Activated CD8-positive, alpha-beta memory T cell treated with anti-CD3 and anti-CD28 coated beads, Interleukin-2, amount 50 U/mL, for 48 hours (primary cell): ENCODE measurements around the gene SEZ6L.

ENCODE experiments used
- DNase-seq: peaks from one replicate; pipeline ENCODE4 v3.0.0-alpha.2; 2020

SEZ6L gene

DNA sequence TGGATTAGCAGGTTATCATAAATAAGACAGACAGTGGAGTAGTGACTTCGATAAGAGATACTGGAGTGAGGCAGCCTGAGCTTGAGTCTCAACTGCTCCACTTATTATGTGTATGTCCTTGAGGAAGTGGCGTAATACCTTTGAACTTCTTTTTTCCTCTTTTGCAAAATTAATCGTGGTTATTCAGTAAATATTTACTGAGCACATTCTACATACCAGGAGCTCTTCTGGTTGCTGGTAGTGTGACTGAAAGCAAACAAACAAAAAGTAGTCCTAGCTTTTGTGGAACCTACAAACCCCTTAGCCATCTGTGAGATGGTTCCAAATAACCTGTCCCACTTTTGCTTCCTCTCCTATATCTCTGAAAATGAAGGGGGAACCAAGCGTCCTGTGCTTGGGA, 134.2 kb downstream of the SEZ6L start:
- no peak for DNase-seq

DNA sequence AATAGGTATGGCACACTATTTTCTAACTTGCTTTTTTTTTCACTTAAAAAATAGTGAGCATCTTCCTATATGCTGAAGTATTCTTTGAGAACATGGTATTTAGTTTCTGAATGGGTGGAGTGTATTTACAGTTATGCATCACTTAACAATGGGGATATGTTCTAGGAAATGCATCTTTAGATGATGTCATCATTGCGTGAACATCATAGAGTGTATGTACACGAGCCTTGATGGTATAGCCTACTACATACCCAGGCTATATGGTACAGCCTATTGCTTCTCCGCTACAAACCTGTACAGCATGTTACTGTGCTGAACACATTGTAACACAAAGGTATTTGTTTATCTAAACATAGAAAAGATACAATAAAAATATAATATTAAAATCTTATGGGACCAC, 135.5 kb downstream of the SEZ6L start:
- DNase-seq: no peak

DNA sequence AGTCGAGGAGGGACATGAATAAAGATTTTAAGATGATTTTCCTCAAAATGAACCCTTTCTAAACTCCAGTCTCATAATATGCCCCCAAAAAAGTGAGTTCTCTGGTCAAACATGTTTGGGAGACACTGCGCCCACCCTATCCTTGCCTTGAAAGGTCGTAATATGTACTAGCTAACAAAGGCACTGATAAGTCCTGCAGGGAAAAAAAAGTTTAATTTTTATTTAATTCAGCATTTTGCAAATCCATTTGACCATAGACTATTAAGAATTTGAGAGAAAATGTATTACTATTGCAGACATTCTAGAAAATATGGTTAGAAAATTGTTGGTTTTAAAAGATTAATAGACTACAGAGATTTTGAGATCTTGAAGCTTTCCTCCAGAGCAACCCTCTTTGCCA, 139.2 kb downstream of the SEZ6L start:
- DNase-seq: no peak

DNA sequence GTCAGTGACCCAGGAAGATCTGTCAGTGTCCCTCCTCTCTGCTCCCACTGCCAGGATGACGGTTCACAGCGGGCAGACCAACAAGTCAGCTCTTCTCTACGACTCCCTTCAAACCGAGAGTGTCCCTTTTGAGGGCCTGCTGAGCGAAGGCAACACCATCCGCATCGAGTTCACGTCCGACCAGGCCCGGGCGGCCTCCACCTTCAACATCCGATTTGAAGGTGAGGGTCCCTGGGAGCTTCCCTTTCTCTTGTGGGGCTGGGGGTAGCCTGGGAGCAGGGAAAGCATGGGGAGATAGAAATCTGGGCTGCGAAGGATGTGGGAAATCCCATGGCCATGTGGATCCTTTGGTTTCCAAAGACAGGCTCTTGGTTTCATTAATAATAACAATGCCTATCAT, 141.4 kb downstream of the SEZ6L start:
- DNase-seq: no peak

DNA sequence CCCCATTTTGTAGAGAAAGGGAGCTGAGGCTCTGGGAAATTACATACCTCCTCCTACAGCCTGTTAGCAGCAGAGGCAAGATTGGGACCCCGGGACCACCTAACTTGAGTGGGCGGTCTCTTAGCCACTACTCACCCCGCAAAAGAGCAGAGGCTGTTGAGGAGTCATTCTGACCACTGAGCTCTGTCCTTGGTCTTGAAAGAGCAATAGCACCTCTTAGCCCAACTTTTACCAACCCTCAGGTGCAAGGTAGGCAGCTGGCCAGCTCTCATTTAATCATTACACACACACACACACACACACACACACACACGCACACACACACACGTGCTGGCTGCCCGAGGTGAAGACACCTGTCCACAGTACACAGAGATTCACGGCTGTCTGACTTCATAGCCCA, 144.0 kb downstream of the SEZ6L start:
- no peak for DNase-seq

DNA sequence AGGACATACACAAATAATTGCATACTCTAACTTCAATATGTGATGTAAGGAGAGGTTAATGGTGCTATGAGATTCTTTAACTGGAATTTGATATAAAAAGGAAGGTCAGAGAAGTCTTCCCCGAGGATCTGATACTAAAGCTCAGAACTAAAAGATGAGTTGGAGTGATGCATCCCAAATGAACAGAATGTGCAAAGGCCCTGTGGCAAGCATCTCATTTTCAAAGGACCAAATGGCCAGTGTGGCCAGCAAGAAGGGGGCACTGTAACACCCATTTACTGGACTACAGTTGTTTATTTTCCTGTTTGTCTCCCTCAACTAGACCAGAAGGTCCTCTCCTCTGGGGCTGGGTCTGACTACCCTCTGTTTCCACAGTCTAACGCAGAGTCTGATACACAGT, 144.9 kb downstream of the SEZ6L start:
- no peak for DNase-seq

DNA sequence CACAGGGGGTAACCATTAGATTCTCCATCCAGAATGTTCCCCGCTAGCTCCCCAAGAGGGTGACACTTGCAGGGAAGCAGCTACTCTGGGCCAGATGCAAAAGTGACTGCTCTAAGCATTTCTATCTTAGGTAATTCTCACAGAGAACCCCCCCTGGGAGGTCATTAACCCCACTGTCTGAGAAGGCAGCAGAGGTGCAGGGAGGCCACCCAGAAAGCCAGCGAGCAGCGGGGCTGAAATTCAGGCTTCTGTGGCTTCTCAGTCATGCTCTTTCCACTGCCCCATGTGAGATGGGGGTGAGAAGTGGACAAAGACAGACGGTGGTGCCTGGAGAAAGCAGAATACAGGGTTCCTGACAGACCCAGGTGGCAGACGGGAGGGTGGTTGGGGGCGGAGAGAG, 145.4 kb downstream of the SEZ6L start:
- no peak for DNase-seq

DNA sequence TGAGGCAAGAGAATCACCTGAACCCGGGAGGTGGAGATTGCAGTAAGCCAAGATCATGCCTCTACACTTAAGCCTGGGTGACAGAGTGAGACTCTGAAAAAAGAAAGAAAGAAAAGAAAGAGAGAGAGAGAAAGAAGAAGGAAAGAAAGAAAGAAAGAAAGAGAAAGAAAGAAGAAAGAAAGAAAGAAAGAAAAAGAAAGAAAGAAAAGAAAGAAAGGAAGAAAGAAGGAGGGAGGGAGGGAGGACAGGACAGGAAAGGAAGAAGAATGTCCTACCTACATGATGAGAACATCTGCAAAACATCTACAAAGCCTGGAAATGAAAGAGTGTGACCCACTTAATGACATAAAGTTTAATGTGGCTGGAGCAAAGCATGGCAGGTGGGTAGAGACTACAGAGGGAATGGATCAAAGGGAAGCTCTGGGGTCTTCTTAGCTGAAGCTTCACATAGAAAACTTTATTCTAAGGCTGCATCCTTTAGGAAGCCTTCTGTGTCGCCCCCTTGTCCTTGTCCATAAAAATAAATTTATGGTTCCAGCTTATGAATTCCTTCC, 147.5 kb downstream of the SEZ6L start:
- no peak for DNase-seq

DNA sequence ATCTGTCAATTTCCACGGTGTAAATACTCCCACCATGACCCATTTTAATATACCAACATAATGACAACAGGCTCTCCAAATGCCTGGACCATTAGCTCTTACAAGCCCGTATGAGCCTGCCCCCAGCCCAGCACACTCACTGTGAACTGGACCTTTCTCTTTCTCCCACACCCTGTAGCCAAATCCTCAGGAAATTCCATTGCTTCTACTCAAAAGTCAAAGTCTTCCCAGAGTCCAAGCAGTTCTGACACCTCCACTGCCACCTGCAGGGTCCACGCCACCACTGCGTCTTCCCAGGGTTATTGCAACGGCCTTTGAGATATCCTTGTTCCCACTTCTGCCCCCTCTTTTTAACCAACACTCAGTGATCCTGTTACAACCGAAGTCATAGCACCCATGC, 149.7 kb downstream of the SEZ6L start:
- DNase-seq: no peak

DNA sequence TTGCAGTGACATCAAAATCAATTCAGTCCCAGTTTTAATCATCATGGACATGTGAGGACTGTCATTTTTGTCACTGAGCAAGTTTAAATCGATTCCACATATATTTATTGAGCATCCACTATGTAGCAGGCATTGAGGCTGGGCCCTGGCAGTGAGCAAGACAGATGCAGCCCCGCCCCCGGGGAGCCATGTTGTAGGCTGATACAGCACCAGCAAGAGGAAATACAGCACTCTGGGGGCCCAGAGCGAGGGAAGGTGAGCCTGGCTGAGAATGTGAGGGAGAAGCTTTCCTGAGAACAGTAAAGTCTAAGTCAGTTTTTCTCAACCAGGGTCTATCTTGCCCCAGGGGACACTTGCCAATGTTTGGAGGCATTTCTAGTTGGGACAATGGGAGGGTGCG, 151.2 kb downstream of the SEZ6L start:
- no peak for DNase-seq

DNA sequence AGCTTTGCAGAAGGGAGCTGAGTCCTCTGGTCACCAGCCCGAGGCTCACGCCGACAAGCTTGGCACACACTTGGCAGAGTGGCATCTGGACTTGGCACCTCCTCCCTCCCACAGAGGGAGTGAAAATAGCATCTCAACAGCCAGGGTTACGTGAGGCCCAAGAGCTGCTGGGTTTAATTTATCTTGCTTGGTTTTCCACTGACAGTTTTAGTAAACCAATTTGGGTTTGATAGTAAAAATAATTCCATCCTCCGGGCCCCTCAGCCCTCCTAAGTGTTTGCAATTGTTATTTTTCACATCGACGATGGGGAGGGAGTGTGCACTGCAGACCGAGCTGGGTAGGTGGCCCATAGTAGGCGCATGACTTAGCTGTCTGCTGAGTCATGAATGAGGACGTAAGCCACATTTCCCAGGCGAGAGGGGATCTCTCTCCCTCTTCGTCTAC, 152.2 kb downstream of the SEZ6L start:
- no peak for DNase-seq

DNA sequence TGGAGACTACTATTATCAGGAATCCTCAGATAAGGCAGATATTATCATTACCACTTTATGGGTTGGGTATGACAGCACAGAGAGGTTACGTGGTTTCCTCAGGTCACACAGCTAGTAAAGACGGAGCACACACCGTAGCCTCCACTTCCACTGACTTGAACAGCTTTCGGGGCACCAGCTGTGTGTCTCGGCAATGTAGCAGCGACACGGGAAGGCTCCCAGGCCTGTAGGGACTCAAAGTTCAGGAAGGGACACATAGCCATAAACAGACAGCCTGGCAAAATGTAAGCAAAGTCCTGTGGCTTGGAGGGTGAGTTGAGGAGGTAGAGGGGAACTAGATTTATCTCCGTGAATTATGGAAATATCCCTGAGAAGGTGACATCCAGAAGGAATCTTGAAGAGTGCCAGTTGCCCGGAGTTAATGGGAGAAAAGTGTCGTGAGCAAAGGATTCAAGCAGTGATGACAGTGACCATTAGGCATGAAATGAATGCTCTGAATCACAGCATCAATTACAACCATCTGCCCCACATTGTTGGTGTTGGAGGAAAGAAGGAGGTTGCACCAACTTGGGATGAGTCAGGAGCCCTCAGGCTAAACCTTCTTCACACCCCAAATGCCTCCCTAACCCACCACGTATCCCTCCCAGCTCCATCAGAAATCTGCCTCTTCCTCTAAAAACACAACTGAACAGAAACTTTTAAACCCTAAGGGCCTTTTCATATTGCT, 153.1 kb downstream of the SEZ6L start:
- DNase-seq: no peak

DNA sequence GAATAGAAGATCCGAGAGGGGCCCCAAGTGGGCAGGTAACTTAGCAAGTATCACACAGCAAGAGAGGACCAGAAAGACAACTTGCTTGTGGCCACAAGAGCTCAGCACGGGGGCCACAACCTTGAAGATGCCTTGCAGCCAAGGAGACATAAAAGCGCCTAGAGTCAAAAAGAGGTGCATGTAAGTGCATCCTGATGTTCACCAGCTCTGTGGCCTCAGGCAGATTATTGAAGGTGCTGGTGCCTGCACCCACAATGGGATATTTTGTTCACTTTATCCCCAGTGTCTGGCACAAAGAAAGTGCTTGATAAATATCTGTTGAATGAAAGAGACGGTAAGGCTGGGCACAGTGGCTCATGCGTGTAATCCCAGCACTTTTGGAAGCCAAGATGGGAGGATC, 153.8 kb downstream of the SEZ6L start:
- DNase-seq: no peak

DNA sequence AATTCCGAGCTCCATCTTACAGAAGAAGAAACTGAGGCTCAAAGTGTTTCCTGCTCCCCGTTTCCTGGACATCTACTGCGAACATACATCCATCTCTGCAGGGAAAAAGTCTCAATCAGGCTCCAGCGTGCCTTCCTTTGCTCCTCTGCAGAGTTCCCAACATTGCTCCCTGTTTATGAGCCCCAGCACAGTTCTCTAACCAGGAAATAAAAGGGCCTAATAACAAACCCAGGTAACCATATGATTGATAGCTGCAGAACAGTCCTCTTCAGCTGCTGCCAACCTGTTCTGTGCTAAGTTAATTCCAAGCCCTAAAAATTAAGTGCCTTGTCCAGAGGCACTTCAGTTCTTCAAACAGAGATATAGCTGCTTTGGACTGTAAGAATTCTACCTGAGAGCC, 154.9 kb downstream of the SEZ6L start:
- DNase-seq: no peak

DNA sequence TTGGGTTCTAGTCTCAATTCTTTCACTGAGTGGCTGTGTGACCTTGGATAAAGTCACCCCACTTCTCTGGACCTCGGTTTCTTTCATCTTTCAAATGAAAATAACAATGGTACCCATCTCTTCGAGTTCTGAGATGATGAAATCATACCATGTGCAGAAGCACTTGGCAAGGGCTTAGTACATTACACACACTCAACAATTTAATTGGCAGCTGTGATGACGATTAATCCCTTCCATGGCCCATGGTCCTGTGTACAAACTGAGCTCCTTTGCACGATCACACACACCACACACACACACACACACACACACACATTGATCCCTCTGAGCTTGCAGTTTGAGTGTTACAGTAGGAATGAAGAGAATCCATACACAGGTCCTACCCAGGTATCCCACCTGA, 156.4 kb downstream of the SEZ6L start:
- no peak for DNase-seq

DNA sequence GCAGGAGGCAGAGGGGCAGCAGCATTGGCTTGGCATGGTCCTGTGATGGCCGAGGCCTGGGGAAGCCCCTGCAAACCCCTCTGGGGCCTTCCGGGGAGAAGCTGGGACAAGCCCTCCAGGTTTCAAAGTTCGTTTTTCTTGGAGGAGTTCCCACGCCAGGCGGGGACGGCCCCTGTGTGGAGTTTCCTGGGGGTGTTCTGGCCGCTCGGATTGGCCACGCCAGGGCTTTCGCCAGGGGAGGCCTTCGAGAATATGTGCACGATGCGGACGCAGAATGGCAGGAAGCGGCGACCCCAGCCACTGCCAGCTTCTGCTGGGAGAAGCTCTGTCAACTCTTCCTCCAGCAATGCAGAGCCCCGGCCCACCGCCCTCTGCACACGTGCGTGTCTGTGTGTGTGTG, 157.5 kb downstream of the SEZ6L start:
- no peak for DNase-seq

DNA sequence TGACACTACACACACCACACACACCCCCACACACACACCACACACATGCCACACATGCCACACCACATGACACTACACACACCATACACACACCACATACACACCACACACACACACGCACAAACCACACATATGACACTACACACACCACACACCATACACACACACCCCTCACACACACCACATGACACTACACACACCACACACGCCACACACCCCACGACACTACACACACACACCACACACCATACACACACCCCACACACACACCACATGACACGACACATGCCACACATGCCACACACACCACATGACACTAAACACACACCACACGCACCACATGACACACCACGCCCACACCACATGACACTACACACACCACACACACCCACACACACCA, 158.0 kb downstream of the SEZ6L start:
- DNase-seq: no peak

DNA sequence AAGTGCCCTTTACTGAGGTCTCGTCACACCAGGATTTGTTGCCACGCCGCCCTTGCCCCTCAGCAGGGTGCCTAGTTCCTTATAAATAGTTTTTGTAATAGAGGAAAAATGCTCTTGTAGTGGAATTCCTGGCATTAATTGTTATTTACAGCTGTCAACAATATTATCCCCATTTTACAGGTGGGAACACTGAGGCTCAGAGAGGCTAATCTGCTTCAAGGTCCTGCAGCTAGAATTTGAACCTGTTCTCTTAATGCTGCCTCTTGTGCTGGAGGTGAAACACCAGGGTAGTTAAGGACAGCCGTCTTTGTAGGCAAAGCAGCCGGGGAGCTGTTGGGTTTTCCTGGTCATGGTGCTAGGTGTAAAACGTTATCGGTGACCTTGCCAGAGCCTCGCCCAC, 159.0 kb downstream of the SEZ6L start:
- DNase-seq: no peak

DNA sequence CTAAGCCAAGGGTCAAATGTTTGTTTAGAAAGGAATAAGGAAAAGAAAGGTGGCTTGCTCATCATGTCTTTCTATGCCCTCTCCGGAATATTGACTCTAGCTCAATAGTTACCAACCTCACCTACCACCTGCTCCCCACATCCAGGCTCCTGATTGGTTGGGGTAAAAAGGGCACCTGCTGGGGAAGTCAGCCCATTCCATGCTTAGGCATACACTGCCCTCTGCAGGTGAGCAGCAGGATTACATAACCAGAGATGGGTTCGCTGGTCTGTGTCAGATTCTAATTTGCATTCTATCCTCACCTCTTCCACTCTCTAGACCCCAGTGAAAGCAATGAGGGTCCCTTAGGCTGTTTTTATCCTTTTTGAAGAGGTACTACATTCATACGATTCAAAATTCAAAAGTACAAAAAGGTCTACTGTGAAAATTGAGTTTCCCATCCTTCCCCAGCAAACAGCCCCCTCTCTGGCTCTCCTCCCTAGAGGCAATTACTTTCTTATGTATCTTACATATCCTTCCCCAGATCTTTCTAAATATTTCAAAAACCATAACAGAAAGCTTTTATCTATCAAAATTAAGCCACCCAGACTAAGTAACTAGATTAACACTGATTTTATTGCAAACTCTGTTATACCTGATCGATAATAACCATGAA, 161.8 kb downstream of the SEZ6L start:
- peak; percentile 75 for DNase-seq

DNA sequence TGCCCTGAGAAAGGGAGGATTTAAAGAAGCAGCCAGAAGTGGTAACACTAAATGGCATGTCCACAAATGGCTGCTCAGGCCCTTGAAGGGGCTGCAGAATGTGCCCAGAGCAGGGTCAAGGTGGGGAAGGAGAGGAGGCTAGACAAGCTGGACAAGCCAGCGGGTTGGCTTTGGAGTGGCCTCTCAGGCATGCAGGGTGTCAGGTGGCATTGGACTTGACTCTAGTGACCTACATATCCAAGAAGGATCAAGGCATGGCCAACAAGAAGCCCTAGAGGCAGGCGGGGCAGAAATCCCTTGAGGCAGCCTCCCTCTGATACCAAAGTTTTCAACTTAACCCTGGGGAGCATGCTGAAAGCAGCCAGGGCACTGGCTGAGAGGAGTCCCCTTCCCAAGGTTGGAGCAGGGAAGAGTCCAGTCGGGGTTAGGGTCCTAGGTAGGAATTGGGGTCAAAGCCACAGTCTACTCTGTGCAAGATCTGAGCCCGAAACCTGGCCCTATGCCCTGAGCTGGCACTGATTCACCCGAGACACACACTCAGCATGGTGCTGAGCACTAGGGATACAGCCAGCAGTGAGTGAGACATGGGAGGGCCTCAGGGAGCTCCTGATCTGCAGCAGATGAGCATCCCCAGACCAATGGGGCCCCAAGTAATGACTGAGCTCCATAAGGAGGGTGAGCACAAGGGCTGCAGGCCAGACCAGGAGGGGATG, 164.0 kb downstream of the SEZ6L start:
- DNase-seq: no peak

DNA sequence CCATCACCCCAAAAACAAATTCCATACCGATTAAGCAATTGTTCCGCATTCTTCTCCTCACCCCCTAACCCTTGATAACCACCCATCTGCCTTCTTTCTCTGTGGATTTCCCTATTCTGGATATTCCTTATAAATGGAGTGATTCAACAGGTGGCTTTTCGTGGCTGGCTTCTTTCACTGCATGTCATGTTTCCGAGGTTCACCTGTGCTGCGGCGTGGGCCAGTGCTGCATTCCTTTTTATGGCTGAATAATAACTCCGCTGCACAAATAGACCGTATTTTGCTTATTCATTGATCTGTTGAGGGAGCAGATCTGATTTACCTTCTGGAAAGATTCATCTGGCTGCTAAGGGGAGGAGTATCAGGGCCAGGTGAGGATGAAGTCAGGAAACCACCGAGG, 165.0 kb downstream of the SEZ6L start:
- no peak for DNase-seq

DNA sequence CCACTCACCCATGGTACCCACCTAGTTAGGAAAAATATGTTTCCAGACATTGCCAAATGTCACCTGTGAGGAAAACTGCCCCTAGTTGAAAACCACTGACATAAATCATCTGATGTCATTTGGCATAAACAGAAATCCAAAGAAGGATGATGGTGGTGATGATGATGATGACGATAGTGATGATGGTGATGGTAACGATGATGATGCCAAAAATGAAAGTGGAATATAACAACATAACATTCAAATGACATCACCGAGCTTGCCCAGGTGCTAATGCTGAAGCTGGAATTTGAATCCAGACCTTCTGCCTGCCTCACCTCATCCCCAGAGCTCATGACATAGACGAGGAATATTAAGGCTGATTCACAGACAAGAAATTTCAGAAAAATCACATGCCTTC, 167.5 kb downstream of the SEZ6L start:
- no peak for DNase-seq

DNA sequence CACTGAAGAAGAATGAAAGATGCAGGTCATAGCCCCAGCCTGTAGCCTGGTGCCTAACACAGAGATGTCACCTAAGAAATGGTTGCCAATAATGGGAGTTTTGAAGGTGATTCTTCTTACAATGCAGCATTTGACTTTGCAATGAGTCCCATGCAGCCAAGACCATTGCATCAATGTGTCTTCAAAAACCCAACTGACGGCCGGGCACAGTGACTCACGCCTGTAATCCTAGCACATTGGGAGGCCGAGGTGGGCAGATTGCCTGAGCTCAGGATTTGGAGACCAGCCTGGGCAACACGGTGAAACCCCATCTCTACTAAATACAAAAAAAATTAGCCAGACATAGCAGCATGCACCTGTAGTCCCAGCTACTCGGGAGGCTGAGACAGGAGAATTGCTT, 170.5 kb downstream of the SEZ6L start:
- no peak for DNase-seq
